Stimulated activated CD4-positive, alpha-beta T cell treated with anti-CD3 and anti-CD28 coated beads, Interleukin-15, amount 100 ng/mL, for 24 hours (primary cell): Measurements from ENCODE around the gene CKM.
"Not testable (repeated sequence)": the region's sequence is repeated elsewhere in the genome, so short reads cannot be mapped to it uniquely, and the experiment has no call there.

Source experiments
- DNase-seq: peaks from one replicate; pipeline ENCODE4 v3.0.0-alpha.2; 2020

Gene CKM

DNA sequence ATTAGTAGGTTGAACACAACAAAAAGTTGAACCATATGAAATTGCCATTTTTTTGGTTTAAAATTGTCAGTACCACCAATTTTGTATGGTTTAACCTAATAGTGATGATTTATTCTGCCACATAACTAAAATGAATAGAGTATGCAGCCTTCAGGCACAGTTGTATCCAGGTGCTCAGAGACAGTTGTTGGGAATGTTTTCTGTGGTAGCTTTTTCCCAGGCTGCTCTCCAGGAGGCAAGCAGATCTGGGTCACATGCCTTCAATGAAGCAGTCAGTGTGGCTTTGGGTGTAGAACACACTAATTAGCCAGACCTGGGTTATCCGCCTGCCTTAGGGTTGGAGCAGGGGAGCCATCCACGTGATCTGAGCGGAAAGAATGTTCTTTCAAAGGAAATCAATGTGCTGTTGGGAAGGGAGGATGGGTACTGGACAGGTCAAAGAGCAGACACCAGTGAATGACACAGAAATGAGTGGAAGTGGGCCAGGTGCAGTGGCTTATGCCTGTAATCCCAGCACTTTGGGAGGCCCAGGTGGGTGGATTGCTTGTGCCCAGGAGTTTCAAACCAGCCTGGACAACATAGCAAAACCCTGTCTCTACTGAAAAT is 43.0 kb downstream of the CKM start:
- no peak for DNase-seq

DNA sequence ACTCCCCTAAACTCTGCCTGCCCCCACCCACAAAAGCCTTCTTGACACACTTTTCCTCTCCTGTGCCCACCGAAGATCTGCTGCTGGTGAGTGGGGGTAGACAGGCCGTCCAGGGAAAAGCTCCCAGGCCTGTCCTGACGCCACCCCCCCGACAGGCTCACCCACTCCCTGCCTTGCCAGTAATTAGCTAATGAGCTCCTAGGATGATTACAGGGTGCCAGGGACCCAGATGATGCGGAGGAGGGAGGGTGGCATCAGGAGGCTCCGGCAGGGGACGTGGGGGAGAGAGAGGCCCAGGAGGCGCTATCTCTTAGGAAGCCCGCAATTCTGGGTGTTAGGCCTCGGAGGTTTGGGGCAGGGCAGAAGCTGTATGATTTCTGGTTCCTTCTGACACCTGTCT is 44.6 kb downstream of the CKM start:
- DNase-seq: no peak

DNA sequence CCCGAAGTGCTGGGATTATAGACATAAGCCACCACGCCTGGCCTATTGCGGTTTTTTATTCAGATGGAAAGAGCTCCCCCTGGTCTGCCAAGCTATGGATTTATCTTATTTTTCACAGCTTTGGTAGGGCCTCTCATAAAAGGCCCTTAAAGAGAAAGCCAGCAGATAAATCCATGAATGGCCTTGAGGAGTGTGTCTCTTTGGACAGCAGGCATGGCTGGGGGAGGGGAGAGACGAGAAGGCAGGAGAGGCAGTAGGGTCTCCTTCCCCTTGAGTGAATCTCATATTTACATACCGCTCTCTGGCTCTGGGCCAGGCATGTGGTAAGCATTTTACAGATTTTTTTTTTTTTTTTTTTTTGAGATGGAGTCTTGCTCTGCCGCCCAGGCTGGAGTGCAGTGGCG is 46.4 kb downstream of the CKM start:
- no peak for DNase-seq

GRCh38 chr19:45275370-45275971 is 47.2 kb downstream of the CKM start:
- DNase-seq: no peak

DNA sequence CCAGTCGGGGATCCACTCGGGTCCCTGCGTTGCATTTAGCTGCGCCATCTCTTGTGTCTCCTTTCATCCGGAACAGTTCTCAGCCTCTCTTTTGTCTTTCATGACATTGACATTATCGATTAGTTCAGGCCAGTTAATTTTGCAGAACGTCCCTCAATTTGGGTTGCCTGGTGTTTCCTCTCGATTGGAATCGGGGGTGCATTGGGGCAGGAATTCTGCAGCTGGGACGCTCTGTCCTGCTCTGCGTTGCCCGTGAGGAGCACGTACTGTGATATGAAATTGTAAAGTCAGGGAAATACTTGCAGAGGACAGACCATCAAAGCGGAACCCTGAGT is 49.2 kb downstream of the CKM start:
- no peak for DNase-seq

- no peak for DNase-seq
Observed at GRCh38 chr19:45271735-45272108, 51.0 kb downstream of the CKM start.

- DNase-seq: no peak
Observed at GRCh38 chr19:45271098-45271734, 51.5 kb downstream of the CKM start.

- not testable (repeated sequence) for DNase-seq
Observed at GRCh38 chr19:45269939-45270338, 52.7 kb downstream of the CKM start.

DNA sequence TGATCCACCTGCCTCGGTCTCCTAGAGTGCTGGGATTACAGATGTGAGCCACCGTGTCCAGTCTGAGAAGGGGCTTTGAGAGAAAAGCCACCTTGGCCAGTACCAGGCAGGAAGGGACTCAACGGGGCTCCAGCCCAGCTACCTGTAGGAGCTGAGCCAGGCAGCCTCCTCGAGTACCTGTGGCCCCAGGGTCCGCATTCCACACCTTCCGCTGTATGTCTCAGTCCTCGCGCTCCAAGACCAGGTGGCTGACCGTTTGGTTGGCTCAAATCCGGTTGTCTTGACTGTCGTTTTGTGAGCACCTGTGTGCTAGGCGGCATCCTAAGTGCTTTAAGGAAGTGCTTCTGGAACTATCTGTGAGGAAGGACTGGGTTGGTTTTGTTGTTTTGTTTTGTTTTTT is 55.4 kb downstream of the CKM start:
- no peak for DNase-seq

- no peak for DNase-seq
Observed at GRCh38 chr19:45265375-45265774, 57.3 kb downstream of the CKM start.

- no peak for DNase-seq
Observed at GRCh38 chr19:45264781-45265317, 57.8 kb downstream of the CKM start.

DNA sequence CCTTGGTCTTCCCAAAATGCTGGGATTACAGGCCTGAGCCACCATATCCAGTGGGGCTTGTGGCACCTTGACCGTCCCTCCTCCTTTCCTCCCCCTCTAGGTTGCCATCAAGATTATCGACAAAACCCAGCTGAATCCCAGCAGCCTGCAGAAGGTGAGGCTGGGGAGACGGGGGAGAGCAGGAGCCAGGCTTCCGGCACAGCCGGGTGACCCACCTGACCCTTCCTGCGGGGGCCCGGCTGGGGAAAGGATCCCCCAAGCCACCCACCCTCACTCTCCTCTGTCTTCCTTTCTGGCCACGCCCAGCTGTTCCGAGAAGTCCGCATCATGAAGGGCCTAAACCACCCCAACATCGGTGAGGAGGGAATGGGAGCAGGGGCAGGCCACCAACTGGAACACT is 59.7 kb downstream of the CKM start:
- DNase-seq: no peak

GRCh38 chr19:45262570-45262969 is 60.1 kb downstream of the CKM start:
- DNase-seq: no peak

GRCh38 chr19:45258862-45259261 is 63.8 kb downstream of the CKM start:
- no peak for DNase-seq

DNA sequence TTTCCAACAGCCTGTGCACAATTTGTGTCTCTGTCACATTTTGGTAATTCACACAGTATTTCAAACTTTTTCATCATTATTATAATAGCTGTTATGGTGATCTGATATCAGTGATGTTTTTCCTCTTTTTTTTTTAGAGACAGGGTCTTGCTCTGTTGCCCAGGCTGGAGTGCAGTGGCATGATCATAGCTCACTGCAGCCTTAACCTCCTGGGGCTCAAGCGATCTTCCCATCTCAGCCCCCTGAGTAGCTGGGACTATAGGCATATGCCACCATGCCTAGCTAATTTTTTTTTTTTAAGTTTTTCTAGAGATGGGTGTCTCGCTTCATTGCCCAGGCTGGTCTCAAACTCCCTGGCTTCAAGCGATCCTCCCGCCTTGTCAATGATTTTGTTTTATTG is 65.8 kb downstream of the CKM start:
- DNase-seq: no peak
